ENCODE results near the gene PLA2G12B.

Gene PLA2G12B

DNA sequence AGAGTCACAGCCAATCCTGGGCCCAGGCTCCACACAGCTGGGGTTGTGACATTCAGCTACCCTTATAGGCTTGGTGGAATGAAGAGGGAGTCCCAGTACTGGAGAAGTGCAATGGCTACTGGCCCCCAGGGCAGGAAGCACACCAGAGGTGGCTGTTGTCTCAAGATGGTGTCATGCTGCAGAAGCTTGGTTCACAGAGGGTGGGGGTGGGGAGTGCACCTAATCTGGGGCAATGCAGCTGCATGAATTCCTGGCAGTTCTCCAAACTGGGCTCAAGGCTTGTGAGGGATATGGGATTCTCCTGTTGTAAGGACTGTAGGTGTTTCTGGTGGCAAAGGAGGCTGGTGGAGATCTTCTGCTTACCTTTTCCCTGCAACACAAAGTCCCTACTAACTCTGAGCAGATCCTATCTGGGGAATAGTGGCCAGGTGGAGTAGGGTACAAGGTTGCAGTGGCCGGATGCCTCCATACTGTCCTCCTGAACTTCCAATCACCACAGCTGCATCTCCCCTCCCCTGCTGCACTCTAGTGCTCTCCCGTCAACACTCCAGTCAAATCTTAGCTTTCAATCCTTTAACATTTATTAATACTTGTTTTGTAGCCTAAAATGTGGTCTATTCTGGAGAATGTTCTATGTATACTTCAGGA lies 27.4 kb upstream of the PLA2G12B start:
- TF ChIP-seq, protein P1, sequence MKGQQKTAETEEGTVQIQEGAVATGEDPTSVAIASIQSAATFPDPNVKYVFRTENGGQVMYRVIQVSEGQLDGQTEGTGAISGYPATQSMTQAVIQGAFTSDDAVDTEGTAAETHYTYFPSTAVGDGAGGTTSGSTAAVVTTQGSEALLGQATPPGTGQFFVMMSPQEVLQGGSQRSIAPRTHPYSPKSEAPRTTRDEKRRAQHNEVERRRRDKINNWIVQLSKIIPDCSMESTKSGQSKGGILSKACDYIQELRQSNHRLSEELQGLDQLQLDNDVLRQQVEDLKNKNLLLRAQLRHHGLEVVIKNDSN (IDR thresholded peaks at IDR 0.05) = no peak

DNA sequence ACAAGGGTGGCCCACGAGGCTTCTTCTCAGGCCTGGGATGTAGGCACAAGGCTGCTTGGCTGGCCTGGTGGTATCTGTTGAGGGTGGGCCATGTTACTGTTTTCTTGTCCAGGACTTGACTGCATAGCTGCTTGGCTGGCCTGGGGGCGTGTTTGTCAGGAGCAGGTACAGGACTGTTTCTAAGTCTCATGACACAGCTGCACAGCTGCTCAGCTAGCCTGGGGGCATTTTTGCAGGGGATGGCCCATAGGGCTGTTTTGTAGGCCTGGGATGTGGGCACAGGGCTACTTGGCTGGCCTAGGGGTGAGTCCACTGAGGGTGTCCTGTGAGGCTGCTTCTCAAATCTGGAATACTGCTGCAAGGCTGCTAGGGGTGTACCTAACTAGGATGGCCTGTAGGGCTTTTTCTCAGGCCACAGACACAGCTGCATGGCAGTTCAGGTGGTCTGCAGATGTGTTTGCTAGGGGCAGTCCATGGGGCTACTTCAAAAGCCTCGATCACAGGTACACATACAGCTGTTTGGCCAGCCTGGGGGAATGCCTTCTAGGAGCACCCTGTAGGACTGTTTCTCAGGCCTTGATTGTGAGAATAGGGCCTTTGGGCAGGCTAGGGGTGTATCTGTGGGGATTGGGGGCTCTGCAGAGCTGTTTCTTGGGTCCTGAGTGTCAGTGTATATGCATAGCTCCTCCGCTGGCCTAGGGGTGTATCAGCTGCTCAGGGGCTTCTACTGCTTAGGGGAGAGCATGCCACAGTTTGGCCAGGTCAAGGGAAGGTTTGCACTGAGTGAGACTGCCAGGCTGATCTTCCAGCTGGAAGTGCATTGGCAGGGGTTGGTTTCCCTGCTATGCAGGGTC lies 26.6 kb upstream of the PLA2G12B start:
- TF ChIP-seq NFIC (IDR thresholded peaks at IDR 0.05) (no peak), ZBTB7A (IDR thresholded peaks at IDR 0.05; ENCODE audit: low read depth) (no peak), RAD21 (IDR thresholded peaks at IDR 0.05; ENCODE audit: low read depth) (no peak), YY1 (IDR thresholded peaks at IDR 0.05; ENCODE audit: low read depth) (no peak), TCF12 (IDR thresholded peaks at IDR 0.05; ENCODE audit: low read depth) (no peak), CEBPB (IDR thresholded peaks at IDR 0.05) (no peak), CREB1 (IDR thresholded peaks at IDR 0.05; ENCODE audit: low read depth) (no peak)
- TF ChIP-seq, protein P1 (IDR thresholded peaks at IDR 0.05) = no peak

DNA sequence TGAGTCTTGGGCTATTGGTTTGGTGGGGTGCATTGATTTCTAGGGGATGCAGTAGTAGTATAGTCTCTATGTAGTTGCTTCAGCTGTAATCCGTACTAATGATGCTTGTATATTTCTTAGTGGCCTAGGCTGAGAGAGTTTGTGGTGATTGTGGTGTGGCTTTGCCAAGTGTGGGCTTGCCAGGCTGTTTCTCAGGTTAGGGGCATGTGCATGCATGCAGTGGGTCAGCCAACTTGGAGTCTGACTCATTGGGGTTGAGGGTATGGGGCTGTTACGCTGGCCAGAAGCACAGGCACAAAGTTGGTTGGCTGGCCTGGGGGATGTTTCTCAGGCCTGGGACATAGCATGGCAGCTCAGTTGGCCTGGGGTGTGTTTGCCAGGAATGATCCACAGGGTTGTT lies 25.7 kb upstream of the PLA2G12B start:
- TF ChIP-seq NFIC (IDR thresholded peaks at IDR 0.05) (no peak), FOXM1 (IDR thresholded peaks at IDR 0.05; ENCODE audit: borderline replicate concordance, low read depth) (no peak), YY1 (IDR thresholded peaks at IDR 0.05; ENCODE audit: low read depth) (no peak), RAD21 (IDR thresholded peaks at IDR 0.05; ENCODE audit: low read depth) (no peak), TCF12 (IDR thresholded peaks at IDR 0.05; ENCODE audit: low read depth) (no peak), TEAD4 (IDR thresholded peaks at IDR 0.05) (no peak)
- TF ChIP-seq, protein P1 (IDR thresholded peaks at IDR 0.05) = no peak
- TF ChIP-seq, protein P2, sequence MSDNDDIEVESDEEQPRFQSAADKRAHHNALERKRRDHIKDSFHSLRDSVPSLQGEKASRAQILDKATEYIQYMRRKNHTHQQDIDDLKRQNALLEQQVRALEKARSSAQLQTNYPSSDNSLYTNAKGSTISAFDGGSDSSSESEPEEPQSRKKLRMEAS (IDR thresholded peaks at IDR 0.05) = no peak
- TF ChIP-seq, protein P3, sequence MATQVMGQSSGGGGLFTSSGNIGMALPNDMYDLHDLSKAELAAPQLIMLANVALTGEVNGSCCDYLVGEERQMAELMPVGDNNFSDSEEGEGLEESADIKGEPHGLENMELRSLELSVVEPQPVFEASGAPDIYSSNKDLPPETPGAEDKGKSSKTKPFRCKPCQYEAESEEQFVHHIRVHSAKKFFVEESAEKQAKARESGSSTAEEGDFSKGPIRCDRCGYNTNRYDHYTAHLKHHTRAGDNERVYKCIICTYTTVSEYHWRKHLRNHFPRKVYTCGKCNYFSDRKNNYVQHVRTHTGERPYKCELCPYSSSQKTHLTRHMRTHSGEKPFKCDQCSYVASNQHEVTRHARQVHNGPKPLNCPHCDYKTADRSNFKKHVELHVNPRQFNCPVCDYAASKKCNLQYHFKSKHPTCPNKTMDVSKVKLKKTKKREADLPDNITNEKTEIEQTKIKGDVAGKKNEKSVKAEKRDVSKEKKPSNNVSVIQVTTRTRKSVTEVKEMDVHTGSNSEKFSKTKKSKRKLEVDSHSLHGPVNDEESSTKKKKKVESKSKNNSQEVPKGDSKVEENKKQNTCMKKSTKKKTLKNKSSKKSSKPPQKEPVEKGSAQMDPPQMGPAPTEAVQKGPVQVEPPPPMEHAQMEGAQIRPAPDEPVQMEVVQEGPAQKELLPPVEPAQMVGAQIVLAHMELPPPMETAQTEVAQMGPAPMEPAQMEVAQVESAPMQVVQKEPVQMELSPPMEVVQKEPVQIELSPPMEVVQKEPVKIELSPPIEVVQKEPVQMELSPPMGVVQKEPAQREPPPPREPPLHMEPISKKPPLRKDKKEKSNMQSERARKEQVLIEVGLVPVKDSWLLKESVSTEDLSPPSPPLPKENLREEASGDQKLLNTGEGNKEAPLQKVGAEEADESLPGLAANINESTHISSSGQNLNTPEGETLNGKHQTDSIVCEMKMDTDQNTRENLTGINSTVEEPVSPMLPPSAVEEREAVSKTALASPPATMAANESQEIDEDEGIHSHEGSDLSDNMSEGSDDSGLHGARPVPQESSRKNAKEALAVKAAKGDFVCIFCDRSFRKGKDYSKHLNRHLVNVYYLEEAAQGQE (IDR thresholded peaks at IDR 0.05; ENCODE audit: low read depth) = no peak

DNA sequence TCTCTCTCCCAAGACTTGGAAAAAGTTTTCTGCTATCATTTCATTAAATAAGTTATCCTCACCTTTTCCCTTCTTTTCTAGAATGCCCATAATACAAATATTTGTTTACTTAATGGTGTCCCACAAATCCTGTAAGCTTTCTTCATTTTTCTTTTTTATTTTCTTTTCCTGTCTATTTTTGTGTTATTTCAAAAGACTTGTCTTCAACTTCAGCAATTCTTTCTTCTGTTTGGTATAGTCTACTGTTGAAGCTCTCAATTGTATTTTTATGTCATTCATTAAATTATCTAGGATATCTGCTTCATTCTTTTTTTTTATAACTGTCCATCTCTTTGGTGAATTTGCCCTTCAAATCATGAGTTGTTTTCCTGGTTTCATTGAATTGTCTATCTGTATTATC lies 25.1 kb upstream of the PLA2G12B start:
- TF ChIP-seq CREB1 (IDR thresholded peaks at IDR 0.05; ENCODE audit: low read depth) (no peak), ZBTB7A (IDR thresholded peaks at IDR 0.05; ENCODE audit: low read depth) (no peak), NFIC (IDR thresholded peaks at IDR 0.05) (no peak), TEAD4 (IDR thresholded peaks at IDR 0.05) (no peak), EP300 (IDR thresholded peaks at IDR 0.05; ENCODE audit: borderline replicate concordance) (no peak), EGR1 (IDR thresholded peaks at IDR 0.05) (no peak), RAD21 (IDR thresholded peaks at IDR 0.05; ENCODE audit: low read depth) (no peak), CEBPB (IDR thresholded peaks at IDR 0.05) (no peak), TCF12 (IDR thresholded peaks at IDR 0.05; ENCODE audit: low read depth) (no peak), YY1 (IDR thresholded peaks at IDR 0.05; ENCODE audit: low read depth) (no peak), FOXM1 (IDR thresholded peaks at IDR 0.05; ENCODE audit: borderline replicate concordance, low read depth) (no peak), TAF1 (IDR thresholded peaks at IDR 0.05; ENCODE audit: low read depth) (no peak)
- TF ChIP-seq, protein P3 (IDR thresholded peaks at IDR 0.05; ENCODE audit: low read depth) = no peak
- TF ChIP-seq, protein P2 (IDR thresholded peaks at IDR 0.05) = no peak
- TF ChIP-seq, protein P1 (IDR thresholded peaks at IDR 0.05) = no peak

DNA sequence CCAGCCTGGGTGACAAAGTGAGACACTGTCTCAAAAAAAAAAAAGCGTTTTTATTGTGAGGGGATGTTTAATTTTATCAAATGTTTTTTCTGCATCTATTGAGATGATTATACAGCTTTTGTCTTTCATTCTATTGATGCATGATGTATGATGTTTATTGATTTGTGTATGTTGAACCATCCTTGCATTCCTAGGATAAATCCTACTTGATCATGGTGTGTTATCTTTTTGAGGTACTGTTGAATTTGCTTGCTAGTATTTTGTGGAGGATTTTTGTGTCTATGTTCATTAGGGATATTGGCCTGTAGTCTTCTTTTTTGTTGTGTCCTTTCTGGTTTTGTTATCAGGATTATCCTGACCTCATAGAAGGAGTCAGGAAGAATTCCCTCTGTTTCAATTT lies 22.3 kb upstream of the PLA2G12B start:
- TF ChIP-seq, protein P3 (IDR thresholded peaks at IDR 0.05; ENCODE audit: low read depth) = no peak
- no peak for TF ChIP-seq TEAD4 (IDR thresholded peaks at IDR 0.05)
- TF ChIP-seq CREB1 (IDR thresholded peaks at IDR 0.05; ENCODE audit: low read depth) = no peak
- TF ChIP-seq, protein P2 (IDR thresholded peaks at IDR 0.05) = no peak
